A549 (cell line): ENCODE results near the gene EID1. TPM values are rescaled to one million over a fixed set of nuclear protein-coding genes. Genes with fewer than 3 reads are reported as not detected.
A peak's percentile ranks its signal among the peaks of the same experiment; 100 is the strongest.

Experiments
- ATAC-seq, 2 experiments: fragments of 200-7000 bp in 1 of 2; fragments of >200 bp in 1 of 2; cut with Nextera tagmentation in 1 of 2; cut with Tn5 transposase in 1 of 2; 3 replicates each; pipeline versions ENCODE4 v1.8.0 to v1.9.1; 2018 to 2020; ENCODE audit warnings: mild to moderate bottlenecking in 1 of 2, moderate library complexity in 1 of 2
- CTCF ChIA-PET: fragments of 300-600 bp; sonication (Branson Sonifier 250); formaldehyde crosslinking; extraction: SDS; loops from one replicate; lab custom pipeline; 2021; ENCODE audit warnings: antibody characterized with exemption, inconsistent platforms; lab: Yijun Ruan, JAX
- POLR2A ChIA-PET: fragments of 350-600 bp; formaldehyde crosslinking; extraction: SDS; loops from one replicate; lab custom pipeline; 2021; ENCODE audit warnings: antibody characterized with exemption, inconsistent platforms; lab: Yijun Ruan, JAX
- DNase-seq, 2 experiments: peaks; one replicate each; pipeline versions ENCODE4 v3.0.0 to v3.0.0-alpha.2; 2011 to 2016; ENCODE audit warnings: low read depth in 1 of 2, low spot score in 1 of 2
- FAIRE-seq: peaks from 2 replicates; lab custom pipeline; 2011; peaks lifted over from hg19 to GRCh38; lab: Jason Lieb, UNC
- H3K27ac ChIP-seq, 2 experiments: fragments of >200 bp; sonication (Bioruptor Twin); formaldehyde crosslinking; 3 replicates each; pipeline ENCODE4 v1.5.1; 2016 to 2017
- H3K4me1 ChIP-seq: fragments of >200 bp; sonication (Bioruptor Twin); formaldehyde crosslinking; 3 replicates; pipeline ENCODE4 v1.6.1; 2016
- H3K4me2 ChIP-seq: fragments of >200 bp; sonication (Bioruptor Twin); formaldehyde crosslinking; 3 replicates; pipeline ENCODE4 v1.6.1; 2016
- H3K4me3 ChIP-seq: fragments of >200 bp; sonication (Bioruptor Twin); formaldehyde crosslinking; 3 replicates; pipeline ENCODE4 v1.5.1; 2016
- H3K9me3 ChIP-seq: fragments of >200 bp; sonication (Bioruptor Twin); formaldehyde crosslinking; 3 replicates; pipeline ENCODE4 v1.6.1; 2016
- ATOH8 ChIP-seq: fragments of 250-450 bp; sonication (Bioruptor Pico); IDR thresholded peaks from 2 replicates; pipeline ENCODE4 v1.5.0; 2020; ENCODE audit warnings: low read depth, mild to moderate bottlenecking, moderate library complexity
- CBX8 ChIP-seq: fragments of 200-600 bp; sonication (generic); IDR thresholded peaks from 2 replicates; pipeline ENCODE4 v1.6.1; 2016
- CEBPB ChIP-seq, 2 experiments: fragments of >200 bp in 1 of 2; sonication (Bioruptor Twin) in 1 of 2; formaldehyde crosslinking in 1 of 2; IDR thresholded peaks; 2 replicates each; pipeline ENCODE4 v1.6.1; 2012 to 2016
- CHD4 ChIP-seq: fragments of 200-600 bp; sonication (generic); IDR thresholded peaks from 2 replicates; pipeline ENCODE4 v1.6.1; 2016; ENCODE audit warnings: antibody characterized with exemption, mild to moderate bottlenecking, borderline replicate concordance
- CTCF ChIP-seq: fragments of >200 bp; sonication (Bioruptor Twin); formaldehyde crosslinking; IDR thresholded peaks from 3 replicates; pipeline ENCODE4 v1.5.1; 2016
- EHF ChIP-seq: fragments of 250-450 bp; sonication (Bioruptor Pico); IDR thresholded peaks from 2 replicates; pipeline ENCODE4 v1.5.0; 2020; ENCODE audit warnings: mild to moderate bottlenecking
- EHMT2 ChIP-seq: fragments of 200-600 bp; sonication (generic); IDR thresholded peaks from 2 replicates; pipeline ENCODE4 v1.6.1; 2016; ENCODE audit warnings: antibody characterized with exemption, low read depth, mild to moderate bottlenecking, moderate library complexity
- FOSB ChIP-seq: fragments of 250-450 bp; sonication (Bioruptor Pico); IDR thresholded peaks from 2 replicates; pipeline ENCODE4 v1.5.0; 2020; ENCODE audit warnings: mild to moderate bottlenecking, moderate library complexity
- FOSL2 ChIP-seq, 2 experiments: fragments of 450-650 bp in 1 of 2; fragments of >200 bp in 1 of 2; sonication (Bioruptor Twin) in 1 of 2; formaldehyde crosslinking; IDR thresholded peaks; 2 replicates each; pipeline versions ENCODE4 v1.5.0 to v1.6.1; 2016 to 2020; ENCODE audit warnings: mild to moderate bottlenecking in 1 of 2, moderate library complexity in 1 of 2
- GATA3 ChIP-seq: IDR thresholded peaks from 2 replicates; pipeline ENCODE4 v1.6.1; 2012; ENCODE audit warnings: borderline replicate concordance
- HOXA7 ChIP-seq: fragments of 250-450 bp; sonication (Bioruptor Pico); IDR thresholded peaks from 2 replicates; pipeline ENCODE4 v1.5.0; 2020; ENCODE audit warnings: mild to moderate bottlenecking, moderate library complexity
- HOXB5 ChIP-seq: fragments of 250-450 bp; sonication (Bioruptor Pico); IDR thresholded peaks from 2 replicates; pipeline ENCODE4 v1.5.0; 2020; ENCODE audit warnings: mild to moderate bottlenecking, moderate library complexity
- KDM1A ChIP-seq: fragments of 200-600 bp; sonication (generic); IDR thresholded peaks from 2 replicates; pipeline ENCODE4 v1.6.1; 2016; ENCODE audit warnings: low read depth, mild to moderate bottlenecking
- MAFK ChIP-seq: fragments of 450-650 bp; IDR thresholded peaks from 2 replicates; pipeline ENCODE4 v1.6.1; 2014; ENCODE audit not compliant: partially characterized antibody
- MYC ChIP-seq: IDR thresholded peaks from 2 replicates; pipeline ENCODE4 v1.6.1; 2012; ENCODE audit warnings: mild to moderate bottlenecking, inconsistent platforms, low read length, improper control_type of control experiment, borderline replicate concordance
- NFE2L2 ChIP-seq: fragments of 150-350 bp; conservative IDR thresholded peaks from 2 replicates; pipeline ENCODE4 v1.6.1; 2014; ENCODE audit warnings: low read length
- PHF8 ChIP-seq: fragments of 200-600 bp; sonication (generic); IDR thresholded peaks from 2 replicates; pipeline ENCODE4 v1.6.1; 2016; ENCODE audit warnings: low read depth, mild to moderate bottlenecking, antibody characterized with exemption, moderate library complexity, borderline replicate concordance
- POLR2AphosphoS2 ChIP-seq: conservative IDR thresholded peaks from 2 replicates; pipeline ENCODE4 v1.6.1; 2012; ENCODE audit warnings: low read length, improper control_type of control experiment, inconsistent platforms
- RARB ChIP-seq: fragments of 250-450 bp; sonication (Bioruptor Pico); IDR thresholded peaks from 2 replicates; pipeline ENCODE4 v1.8.0; 2021; ENCODE audit warnings: mild to moderate bottlenecking, moderate library complexity
- RCOR1 ChIP-seq: fragments of 150-350 bp; IDR thresholded peaks from 2 replicates; pipeline ENCODE4 v1.6.1; 2014; ENCODE audit warnings: antibody characterized with exemption, low read length, low read depth
- REST ChIP-seq: fragments of 200-600 bp; sonication (generic); IDR thresholded peaks from 2 replicates; pipeline ENCODE4 v1.6.1; 2016; ENCODE audit warnings: antibody characterized with exemption, mild to moderate bottlenecking, moderate library complexity
- SMC3 ChIP-seq: fragments of >200 bp; sonication (Bioruptor Twin); formaldehyde crosslinking; IDR thresholded peaks from 3 replicates; pipeline ENCODE4 v1.6.1; 2018; ENCODE audit warnings: inconsistent platforms
- SREBF2 ChIP-seq: fragments of 450-650 bp; IDR thresholded peaks from 2 replicates; pipeline ENCODE4 v1.6.1; 2014; ENCODE audit warnings: mild to moderate bottlenecking, moderate library complexity
- whole genome bisulfite sequencing: methylation state at CpG from one replicate; pipeline ENCODE4 v1.1.6; 2017; ENCODE audit errors: missing lambda C conversion rate; 5-methylcytosine and 5-hydroxymethylcytosine counted together
- polyA plus RNA-seq, 4 experiments: library from polyadenylated mRNA; depleted of rRNA in 3 of 4; stranded (reverse); fragments of >200 nt; fragmentation: RNase III in 1 of 4; extraction: RNeasy Plus Mini Kit Qiagen cat#74134 plus additional on column Dnase treatment in 1 of 4; gene quantifications; 2 replicates in 3 of 4; 3 replicates in 1 of 4; pipeline ENCODE4 v1.2.3, GENCODE V29; 2011 to 2017

The EID1 gene
- polyA plus RNA-seq, 2 of the 4 experiments (the other 2 are of a cell fraction): 125 to 182 TPM

- no peak; a peak in 1 of 6 replicates for ATAC-seq
- H3K4me1 ChIP-seq: peaks cover 16% of the 10 kb centered on the region; the same call in 2 of the 3 replicates
- CTCF ChIA-PET: interaction anchor here (1.0 to 11.2 kb wide), 4 partner anchors 99 to 1280 kb away, joined by 3 to 144 read pairs (median 5); partner anchors contain the start of gene SHC4
- H3K4me2 ChIP-seq: 0 out of 3 replicates have a peak overlapping the region, but pooled peaks have one; percentile 36
- H3K4me3 ChIP-seq: no peak overlapping the region
- TF ChIP-seq SMC3 (no peak), EHMT2 (no peak), CBX8 (no peak), HOXA7 (CRISPR knock-in tag) (no peak), RCOR1 (no peak), MYC (no peak), RARB (CRISPR knock-in tag) (no peak)
- no peak for FAIRE-seq
- no peaks in the 10 kb centered on the region for H3K9me3 ChIP-seq
- DNase-seq: no peak
- peak overlapping the region in 1 of 2 experiments; percentile 62; a peak in 3 of 6 replicates for H3K27ac ChIP-seq
- POLR2A ChIA-PET: interaction anchor here (1.2 kb wide), 1 partner anchor 12 kb away, joined by 4 read pairs; the partner anchor contains the start of gene EID1
- WGBS: 58% methylated on average over 3 of the region's 3 CpGs
Measured at GRCh38 chr15:48865370-48866079, 12.4 kb upstream of the EID1 start.

GRCh38 chr15:48866141-48866563 lies 11.8 kb upstream of the EID1 start:
- POLR2A ChIA-PET: interaction anchor here (1.2 kb wide), 1 partner anchor 12 kb away, joined by 4 read pairs; the partner anchor contains the start of gene EID1
- Histone ChIP-seq H3K27ac (peak overlapping the region in 1 of 2 experiments; percentile 62; a peak in 3 of 6 replicates), H3K4me1 (peaks cover 16% of the 10 kb centered on the region; the same call in 2 of the 3 replicates), H3K4me3 (no peak overlapping the region)
- WGBS: 25% methylated on average over 2 of the region's 2 CpGs
- TF ChIP-seq PHF8 (no peak), CHD4 (no peak), CEBPB (IDR thresholded peaks at IDR 0.05) (no peak), FOSB (no peak), HOXB5 (CRISPR knock-in tag) (no peak), POLR2AphosphoS2 (no peak), NFE2L2 (no peak), ATOH8 (CRISPR knock-in tag) (no peak), MAFK (no peak), GATA3 (no peak), CTCF (no peak)
- TF ChIP-seq, all 56 proteins: peak for 0
- CTCF ChIA-PET: interaction anchor here (0.7 to 11.2 kb wide), 3 partner anchors 98 to 1279 kb away, joined by 3 to 144 read pairs (median 3); partner anchors contain the start of gene SHC4
- Histone ChIP-seq H3K4me2 (0 out of 3 replicates have a peak overlapping the region, but pooled peaks have one; percentile 36), H3K9me3 (no peaks in the 10 kb centered on the region)
- FAIRE-seq: no peak
- ATAC-seq: peak in 1 of 2 experiments; percentile 53; a peak in 2 of 6 replicates
- no peak for DNase-seq

- H3K27ac ChIP-seq: no peak overlapping the region
- no peak overlapping the region for H3K4me2 ChIP-seq
- peaks cover 16% of the 10 kb centered on the region; the same call in 2 of the 3 replicates for H3K4me1 ChIP-seq
- no peak for DNase-seq
- H3K4me3 ChIP-seq: no peak overlapping the region
- ChIA-PET CTCF (interaction anchor here (0.6 kb wide), 2 partner anchors 108 to 1478 kb away, joined by 3 read pairs; no protein-coding TSS in a partner anchor), POLR2A (interaction anchor here (1.5 kb wide), 1 partner anchor 10 kb away, joined by 5 read pairs; the partner anchor contains the start of gene EID1)
- no peak for ATAC-seq
- H3K9me3 ChIP-seq: no peaks in the 10 kb centered on the region
- no peak for FAIRE-seq
- TF ChIP-seq SREBF2: no peak
- TF ChIP-seq KDM1A: no peak
- no peak for TF ChIP-seq CTCF
- TF ChIP-seq REST: no peak
- TF ChIP-seq FOSL2 (IDR thresholded peaks at IDR 0.05): no peak
- TF ChIP-seq FOSL2 (CRISPR knock-in tag; IDR thresholded peaks at IDR 0.05): no peak
- no peak for TF ChIP-seq EHF (CRISPR knock-in tag)
Measured at GRCh38 chr15:48868023-48868422, 9.9 kb upstream of the EID1 start.
